Measurements from ENCODE around the gene HOXA4.

HOXA4 gene

DNA sequence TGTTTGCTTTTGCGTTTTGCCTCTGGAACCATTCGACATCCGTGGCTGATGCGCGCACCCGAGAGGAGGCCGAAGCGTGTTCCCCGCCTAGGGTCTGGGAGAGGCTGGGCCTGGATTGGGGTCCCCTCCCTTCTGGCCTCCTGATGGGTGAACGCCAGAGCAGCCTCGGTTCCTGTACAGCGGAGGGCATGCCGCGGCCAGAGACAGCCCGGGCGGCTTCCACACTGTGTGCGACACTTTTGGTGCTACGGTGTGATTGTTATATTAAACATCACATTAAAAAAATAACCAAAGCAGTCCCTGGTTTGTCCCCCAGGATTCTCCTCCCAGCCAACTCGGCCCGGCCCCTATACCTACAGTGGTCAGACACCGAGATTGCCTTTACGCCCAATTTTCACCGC, 29.6 kb upstream of the HOXA4 start:
- peak overlapping the region; percentile 67 for H3K4me3 ChIP-seq (ENCODE audit: low read length)
- DNase-seq (ENCODE audit: low read depth, low spot score), result no peak

GRCh38 chr7:27159266-27160144, 28.9 kb upstream of the HOXA4 start:
- no peak for DNase-seq (ENCODE audit: low read depth, low spot score)
- no peak overlapping the region for H3K4me3 ChIP-seq (ENCODE audit: low read length)

GRCh38 chr7:27158436-27159265, 28.1 kb upstream of the HOXA4 start:
- no peak for DNase-seq (ENCODE audit: low read depth, low spot score)
- no peak overlapping the region for H3K4me3 ChIP-seq (ENCODE audit: low read length)

- DNase-seq (ENCODE audit: low read depth, low spot score), result no peak
- no peak overlapping the region for H3K4me3 ChIP-seq (ENCODE audit: low read length)
These were observed 27.3 kb upstream of the HOXA4 start for GRCh38 chr7:27157702-27158431.

- no peak for DNase-seq (ENCODE audit: low read depth, low spot score)
- peak overlapping the region; percentile 65 for H3K4me3 ChIP-seq (ENCODE audit: low read length)
These were observed 26.6 kb upstream of the HOXA4 start for GRCh38 chr7:27156916-27157701.

- peak within 1 kb of the TSS; percentile 65 for H3K4me3 ChIP-seq (ENCODE audit: low read length)
- peak; percentile 42 for DNase-seq (ENCODE audit: low read depth, low spot score)
These were observed 25.9 kb upstream of the HOXA4 start, which contains the start of gene HOXA7 for GRCh38 chr7:27156508-27156898. Gene HOXA7, minus strand, starts transcription at chr7:27156675. Its CDS starts 130 bp downstream, at chr7:27156545.

- DNase-seq (ENCODE audit: low read depth, low spot score), result peak; percentile 29
- H3K4me3 ChIP-seq (ENCODE audit: low read length), result peak overlapping the region; percentile 65
These were observed 25.4 kb upstream of the HOXA4 start for GRCh38 chr7:27155816-27156507.

DNA sequence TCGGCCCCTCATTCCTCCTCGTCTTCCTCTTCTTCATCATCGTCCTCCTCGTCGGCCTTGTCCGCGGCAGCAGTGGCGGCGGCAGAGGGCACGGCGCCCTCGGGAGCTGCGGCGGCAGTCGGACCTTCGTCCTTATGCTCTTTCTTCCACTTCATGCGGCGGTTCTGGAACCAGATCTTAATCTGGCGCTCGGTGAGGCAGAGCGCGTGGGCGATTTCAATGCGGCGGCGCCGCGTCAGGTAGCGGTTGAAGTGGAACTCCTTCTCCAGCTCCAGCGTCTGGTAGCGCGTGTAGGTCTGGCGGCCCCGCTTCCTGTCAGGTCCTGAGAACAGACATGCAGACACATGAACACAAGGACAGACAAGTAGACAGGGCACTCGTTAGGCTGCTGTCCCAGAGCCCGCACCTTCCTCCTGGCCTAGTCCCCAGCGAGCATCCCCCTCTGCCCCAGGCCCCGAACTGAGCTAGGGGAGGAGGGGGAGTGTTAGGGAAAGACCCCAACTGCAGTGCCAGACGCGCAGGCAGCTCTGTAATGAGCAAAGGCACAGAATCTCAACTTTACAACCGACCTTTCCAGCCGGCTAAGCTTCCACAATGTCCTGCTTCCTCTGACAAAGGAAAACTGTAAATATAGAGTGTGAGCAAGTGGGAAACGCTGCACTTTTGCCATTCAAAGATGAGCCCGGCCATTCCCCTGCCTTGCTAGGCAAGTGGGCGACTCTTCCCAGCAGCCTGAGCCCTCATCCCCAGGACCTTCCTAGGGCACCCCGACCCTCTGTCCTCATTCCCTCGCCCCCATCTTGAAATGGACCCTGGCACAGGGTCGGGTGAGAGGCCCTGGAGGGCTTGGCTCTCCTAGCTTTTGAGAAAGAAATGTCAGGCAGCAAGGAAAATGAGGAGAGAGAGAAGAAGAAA, 24.6 kb upstream of the HOXA4 start:
- H3K4me3 ChIP-seq (ENCODE audit: low read length), result peak overlapping the region; percentile 65
- DNase-seq (ENCODE audit: low read depth, low spot score), result no peak

GRCh38 chr7:27154369-27154768, 23.8 kb upstream of the HOXA4 start:
- DNase-seq (ENCODE audit: low read depth, low spot score), result no peak
- no peak overlapping the region for H3K4me3 ChIP-seq (ENCODE audit: low read length)

- H3K4me3 ChIP-seq (ENCODE audit: low read length), result no peak overlapping the region
- no peak for DNase-seq (ENCODE audit: low read depth, low spot score)
These were observed 23.0 kb upstream of the HOXA4 start for GRCh38 chr7:27153526-27153925.

- no peak for DNase-seq (ENCODE audit: low read depth, low spot score)
- no peak overlapping the region for H3K4me3 ChIP-seq (ENCODE audit: low read length)
These were observed 22.4 kb upstream of the HOXA4 start for GRCh38 chr7:27152816-27153442.

GRCh38 chr7:27151931-27152815, 21.6 kb upstream of the HOXA4 start, which contains the start of gene HOXA3:
Gene HOXA3, minus strand, starts transcription at chr7:27152583. Its CDS starts 41,943 bp downstream, at chr7:27110640.
- no peak for DNase-seq (ENCODE audit: low read depth, low spot score)
- H3K4me3 ChIP-seq (ENCODE audit: low read length), result peak within 1 kb of the TSS; percentile 83

- no peak for DNase-seq (ENCODE audit: low read depth, low spot score)
- H3K4me3 ChIP-seq (ENCODE audit: low read length), result peak overlapping the region; percentile 83
These were observed 20.9 kb upstream of the HOXA4 start for GRCh38 chr7:27151341-27151930.

DNA sequence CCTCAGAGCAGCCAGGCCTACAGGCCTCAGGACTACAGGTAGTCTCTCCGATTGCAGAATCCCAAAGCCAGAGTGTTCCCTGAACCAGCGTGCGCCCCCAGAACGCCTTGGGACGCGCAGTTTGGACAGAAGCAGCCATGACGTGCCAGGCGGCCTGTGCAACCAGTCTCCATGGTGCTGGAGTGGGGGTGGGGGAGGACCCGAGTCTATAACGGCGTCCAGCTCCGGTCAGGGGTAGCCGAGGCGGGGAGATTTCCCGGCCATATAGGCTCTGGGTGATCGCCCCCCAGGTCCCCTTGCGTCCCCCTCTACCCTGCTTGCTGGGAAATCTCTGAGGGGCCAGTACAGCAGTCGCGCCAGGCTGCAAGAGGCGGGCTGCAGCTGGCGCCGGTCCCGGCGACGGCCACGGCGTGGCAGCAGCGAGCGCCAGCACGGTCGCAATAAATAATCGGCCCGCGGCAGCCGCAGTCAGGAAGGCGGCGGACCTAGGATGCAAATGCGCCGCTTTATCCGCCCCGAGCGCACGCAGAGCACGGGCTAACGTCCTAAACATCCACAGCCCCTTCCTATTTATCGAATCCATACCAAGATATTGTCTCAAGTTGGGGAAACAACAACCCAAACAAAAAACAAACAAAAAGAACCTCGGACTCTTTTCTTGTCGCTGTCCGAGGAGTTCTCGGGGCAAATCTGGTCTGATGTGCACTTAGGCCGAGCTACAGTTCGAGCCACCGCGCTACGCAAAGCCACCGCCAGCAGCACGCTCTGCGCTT, 20.2 kb upstream of the HOXA4 start:
- DNase-seq (ENCODE audit: low read depth, low spot score), result peak; percentile 65
- H3K4me3 ChIP-seq (ENCODE audit: low read length), result peak overlapping the region; percentile 83

All from Jurkat, Clone E6-1 (cell line).